ENCODE measurements around the gene AIF1L. TPM values are rescaled to one million over a fixed set of nuclear protein-coding genes. Genes with fewer than 3 reads are reported as not detected.
"Not testable (repeated sequence)": the region's sequence is repeated elsewhere in the genome, so short reads cannot be mapped to it uniquely, and the experiment has no call there.

AIF1L gene
- total RNA-seq, 4 donors from 2014 or later = 15.2 to 28.7 (median 21.0) TPM

DNA sequence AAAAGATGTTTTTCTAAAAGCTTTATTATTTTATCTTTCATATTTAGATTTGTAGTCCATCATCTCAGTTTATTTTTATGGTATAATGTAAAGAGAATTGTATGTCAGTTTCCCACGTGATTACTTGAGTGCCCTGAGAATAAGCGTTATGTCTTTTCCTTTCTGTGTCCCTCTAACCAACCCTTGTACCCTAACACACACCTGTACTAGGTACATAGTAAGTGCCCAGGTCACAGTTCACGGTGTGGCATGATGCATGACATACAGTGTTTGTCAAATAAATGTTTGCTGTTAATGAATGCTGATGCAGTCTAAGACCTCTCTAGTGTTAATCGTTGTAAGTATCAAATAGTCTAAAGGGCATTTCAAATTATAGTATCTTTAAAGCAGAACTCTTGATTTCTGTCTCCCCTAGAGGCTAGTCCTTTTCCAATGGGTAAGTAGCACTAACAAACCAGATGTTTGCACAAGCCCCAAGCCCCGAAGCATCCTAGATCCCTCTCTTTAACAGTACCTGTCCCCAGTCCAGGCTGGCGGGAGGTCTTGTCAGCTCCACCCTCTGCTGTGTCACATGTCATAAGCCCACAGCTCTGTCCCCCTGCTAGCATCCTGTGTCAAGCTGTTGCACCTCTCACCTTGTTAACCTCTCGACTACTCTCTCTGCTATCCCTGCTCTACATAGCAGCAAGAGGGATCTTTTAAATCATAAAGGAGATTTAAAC is 52.8 kb downstream of the AIF1L start:
- Histone ChIP-seq H3K27me3 (no peaks in the 10 kb centered on the region), H3K36me3 (peaks cover 95% of the 10 kb centered on the region), H3K4me1 (no peaks in the 10 kb centered on the region), H3K27ac (no peak overlapping the region), H3K9me3 (no peaks in the 10 kb centered on the region), H3K4me3 (no peak overlapping the region)
- TF ChIP-seq EP300 (IDR thresholded peaks at IDR 0.05) (no peak), POLR2A (IDR thresholded peaks at IDR 0.05) (no peak), POLR2AphosphoS5 (IDR thresholded peaks at IDR 0.05) (no peak)
- TF ChIP-seq, protein P1, sequence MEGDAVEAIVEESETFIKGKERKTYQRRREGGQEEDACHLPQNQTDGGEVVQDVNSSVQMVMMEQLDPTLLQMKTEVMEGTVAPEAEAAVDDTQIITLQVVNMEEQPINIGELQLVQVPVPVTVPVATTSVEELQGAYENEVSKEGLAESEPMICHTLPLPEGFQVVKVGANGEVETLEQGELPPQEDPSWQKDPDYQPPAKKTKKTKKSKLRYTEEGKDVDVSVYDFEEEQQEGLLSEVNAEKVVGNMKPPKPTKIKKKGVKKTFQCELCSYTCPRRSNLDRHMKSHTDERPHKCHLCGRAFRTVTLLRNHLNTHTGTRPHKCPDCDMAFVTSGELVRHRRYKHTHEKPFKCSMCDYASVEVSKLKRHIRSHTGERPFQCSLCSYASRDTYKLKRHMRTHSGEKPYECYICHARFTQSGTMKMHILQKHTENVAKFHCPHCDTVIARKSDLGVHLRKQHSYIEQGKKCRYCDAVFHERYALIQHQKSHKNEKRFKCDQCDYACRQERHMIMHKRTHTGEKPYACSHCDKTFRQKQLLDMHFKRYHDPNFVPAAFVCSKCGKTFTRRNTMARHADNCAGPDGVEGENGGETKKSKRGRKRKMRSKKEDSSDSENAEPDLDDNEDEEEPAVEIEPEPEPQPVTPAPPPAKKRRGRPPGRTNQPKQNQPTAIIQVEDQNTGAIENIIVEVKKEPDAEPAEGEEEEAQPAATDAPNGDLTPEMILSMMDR (IDR thresholded peaks at IDR 0.05) = no peak
- no peak for DNase-seq (ENCODE audit: low spot score in 2 of 2)
- 90% methylated on average over 7 of the region's 7 CpGs for WGBS

GRCh38 chr9:131149688-131150053 is 53.3 kb downstream of the AIF1L start:
- no peaks in the 10 kb centered on the region for H3K27me3 ChIP-seq
- peaks cover 95% of the 10 kb centered on the region for H3K36me3 ChIP-seq
- no peak overlapping the region for H3K4me3 ChIP-seq
- TF ChIP-seq POLR2A (IDR thresholded peaks at IDR 0.05) = no peak
- TF ChIP-seq, protein P1 (IDR thresholded peaks at IDR 0.05) = no peak
- no peaks in the 10 kb centered on the region for H3K9me3 ChIP-seq
- H3K4me1 ChIP-seq = no peaks in the 10 kb centered on the region
- no peak for DNase-seq (ENCODE audit: low spot score in 2 of 2)
- no peak overlapping the region for H3K27ac ChIP-seq
- WGBS = 75% methylated on average over 5 of the region's 5 CpGs

DNA sequence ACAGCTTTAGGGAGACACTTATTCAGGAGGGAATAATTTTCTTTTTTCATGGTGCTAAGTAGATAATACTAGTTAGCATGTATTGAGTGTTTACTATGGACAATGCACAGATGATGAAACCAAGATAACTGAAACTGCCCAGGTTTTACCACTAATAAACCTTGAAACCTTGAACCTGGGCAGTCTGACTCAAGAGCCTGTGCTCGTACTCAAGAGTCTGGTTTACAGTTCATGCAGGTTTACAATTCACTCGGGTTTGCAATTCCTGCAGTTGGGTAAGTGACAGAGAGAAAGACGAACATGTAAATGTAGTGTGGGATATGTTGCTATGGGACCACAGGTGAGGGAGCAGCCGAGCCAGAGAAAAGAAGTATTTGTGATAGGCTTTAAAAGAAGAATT is 57.3 kb downstream of the AIF1L start:
- Histone ChIP-seq H3K4me3 (no peak overlapping the region), H3K27me3 (no peaks in the 10 kb centered on the region), H3K9me3 (no peaks in the 10 kb centered on the region), H3K27ac (no peak overlapping the region), H3K36me3 (peaks cover 85% of the 10 kb centered on the region), H3K4me1 (no peaks in the 10 kb centered on the region)
- no peak for DNase-seq (ENCODE audit: low spot score in 2 of 2)
- TF ChIP-seq EP300 (IDR thresholded peaks at IDR 0.05) (no peak), POLR2AphosphoS5 (IDR thresholded peaks at IDR 0.05) (no peak), POLR2A (IDR thresholded peaks at IDR 0.05) (no peak)
- TF ChIP-seq, protein P1 (IDR thresholded peaks at IDR 0.05) = no peak
- WGBS = 92% methylated on average over 4 of the region's 4 CpGs

DNA sequence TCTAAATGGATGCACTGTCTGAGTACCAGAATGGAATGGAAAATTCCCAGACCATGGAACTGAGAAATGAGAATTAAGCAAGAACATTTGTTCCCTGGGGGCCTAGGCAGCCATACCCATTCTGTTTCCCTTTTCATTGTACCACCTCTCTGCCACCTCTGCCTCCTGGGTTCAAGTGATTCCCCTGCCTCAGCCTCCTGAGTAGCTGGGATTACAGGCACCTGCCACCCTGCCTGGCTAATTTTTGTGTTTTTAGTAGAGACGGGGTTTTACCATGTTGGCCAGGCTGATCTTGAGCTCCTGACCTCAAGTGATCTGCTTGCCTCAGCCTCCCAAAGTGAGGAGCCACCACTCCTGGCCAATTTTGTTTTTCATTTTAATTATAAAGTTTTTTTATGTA is 62.3 kb downstream of the AIF1L start:
- WGBS = 88% methylated on average over 1 of the region's 1 CpG
- DNase-seq (ENCODE audit: low spot score in 2 of 2); H3K9me3 ChIP-seq; H3K4me1 ChIP-seq; H3K27me3 ChIP-seq; H3K4me3 ChIP-seq; H3K27ac ChIP-seq: not testable (repeated sequence)
- H3K36me3 ChIP-seq = peaks cover 86% of the 10 kb centered on the region

DNA sequence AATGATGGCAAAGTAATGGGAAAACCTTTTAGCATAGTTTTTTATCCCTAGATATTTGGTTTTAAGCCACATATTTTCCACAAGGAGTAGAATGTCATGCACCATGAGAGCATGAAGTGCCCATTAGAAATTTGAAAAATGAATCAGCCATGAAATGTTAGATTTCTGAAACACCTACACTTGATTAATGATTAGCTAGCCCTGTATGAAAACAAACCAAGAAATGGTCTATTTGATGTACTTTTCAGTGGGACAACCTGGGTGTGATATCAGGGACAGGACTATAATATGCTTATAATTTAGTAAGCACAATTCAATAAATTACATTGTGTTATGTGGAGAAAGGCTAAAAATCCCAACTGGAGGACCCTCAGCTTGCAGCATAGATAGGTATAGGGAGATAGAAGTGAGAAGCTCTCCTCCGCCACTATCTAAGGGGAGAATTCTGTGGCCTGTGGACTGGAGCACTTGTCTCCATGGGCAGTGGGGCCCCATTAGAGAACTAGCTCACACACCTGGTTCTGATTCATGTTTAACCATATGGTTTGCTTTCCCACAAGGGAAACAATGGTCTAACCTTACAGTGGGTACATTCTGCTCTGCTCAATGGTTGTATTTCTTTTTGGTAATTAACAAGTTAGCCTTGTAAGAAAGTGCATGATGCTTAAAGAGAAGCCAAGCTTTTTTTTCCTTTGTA is 64.2 kb downstream of the AIF1L start:
- TF ChIP-seq POLR2AphosphoS5 (IDR thresholded peaks at IDR 0.05) (no peak), POLR2A (IDR thresholded peaks at IDR 0.05) (no peak), EP300 (IDR thresholded peaks at IDR 0.05) (no peak)
- TF ChIP-seq, protein P1 (IDR thresholded peaks at IDR 0.05) = no peak
- DNase-seq (ENCODE audit: low spot score in 2 of 2) = no peak
- H3K4me1 ChIP-seq = no peaks in the 10 kb centered on the region
- WGBS = 100% methylated on average over 1 of the region's 1 CpG
- H3K27ac ChIP-seq = no peak overlapping the region
- no peaks in the 10 kb centered on the region for H3K27me3 ChIP-seq
- no peaks in the 10 kb centered on the region for H3K9me3 ChIP-seq
- H3K4me3 ChIP-seq = no peak overlapping the region
- peaks cover 86% of the 10 kb centered on the region for H3K36me3 ChIP-seq
